Ramos (cell line): ENCODE data around the gene ZBTB14.

Experiments used
- in situ Hi-C: fragments of 300-500 bp; cut with MboI; formaldehyde crosslinking; loops from one replicate; pipeline ENCODE4 v1.14.3; 2022; ENCODE audit warnings: low sequenced_read_pairs; ENCODE audit not compliant: unreplicated experiment

Gene ZBTB14

GRCh38 chr18:5295231-5295920 is at the start of gene ZBTB14:
ZBTB14 (minus strand) TSS chr18:5295726; CDS start chr18:5293246, 2,480 bp downstream.
- in situ Hi-C loops: no loop called here

- in situ Hi-C loops: no loop called here
Measured at GRCh38 chr18:5339202-5339834, 43.8 kb upstream of the ZBTB14 start.

- in situ Hi-C loops: no loop called here
Measured at GRCh38 chr18:5334456-5335075, 39.0 kb upstream of the ZBTB14 start.

GRCh38 chr18:5318061-5318700 is 22.7 kb upstream of the ZBTB14 start:
- in situ Hi-C loops: loop anchor here (25.0 kb wide), 1 partner anchor 106 kb away; no protein-coding TSS in a partner anchor

GRCh38 chr18:5317186-5317585 is 21.7 kb upstream of the ZBTB14 start:
- in situ Hi-C loops: loop anchor here (25.0 kb wide), 1 partner anchor 105 kb away; no protein-coding TSS in a partner anchor

GRCh38 chr18:5315838-5316237 is 20.3 kb upstream of the ZBTB14 start:
- in situ Hi-C loops: loop anchor here (25.0 kb wide), 1 partner anchor 104 kb away; no protein-coding TSS in a partner anchor

GRCh38 chr18:5311301-5311989 is 15.9 kb upstream of the ZBTB14 start:
- in situ Hi-C loops: loop anchor here (25.0 kb wide), 1 partner anchor 99 kb away; no protein-coding TSS in a partner anchor

GRCh38 chr18:5309888-5310470 is 14.5 kb upstream of the ZBTB14 start:
- in situ Hi-C loops: loop anchor here (25.0 kb wide), 1 partner anchor 98 kb away; no protein-coding TSS in a partner anchor

- in situ Hi-C loops: loop anchor here (25.0 kb wide), 1 partner anchor 94 kb away; no protein-coding TSS in a partner anchor
Measured at GRCh38 chr18:5305835-5306234, 10.3 kb upstream of the ZBTB14 start.

- in situ Hi-C loops: loop anchor here (25.0 kb wide), 1 partner anchor 92 kb away; no protein-coding TSS in a partner anchor
Measured at GRCh38 chr18:5304232-5304631, 8.7 kb upstream of the ZBTB14 start.

GRCh38 chr18:5303636-5304035 is 8.1 kb upstream of the ZBTB14 start:
- in situ Hi-C loops: loop anchor here (25.0 kb wide), 1 partner anchor 91 kb away; no protein-coding TSS in a partner anchor

- in situ Hi-C loops: loop anchor here (25.0 kb wide), 1 partner anchor 90 kb away; no protein-coding TSS in a partner anchor
Measured at GRCh38 chr18:5302606-5303005, 7.1 kb upstream of the ZBTB14 start.

GRCh38 chr18:5300476-5301010 is 5.0 kb upstream of the ZBTB14 start:
- in situ Hi-C loops: loop anchor here (25.0 kb wide), 1 partner anchor 88 kb away; no protein-coding TSS in a partner anchor

GRCh38 chr18:5298156-5298852 is 2.8 kb upstream of the ZBTB14 start:
- in situ Hi-C loops: no loop called here

GRCh38 chr18:5297597-5297996 is 2.1 kb upstream of the ZBTB14 start:
- in situ Hi-C loops: no loop called here

- in situ Hi-C loops: no loop called here
Measured at GRCh38 chr18:5296706-5297320, 1.3 kb upstream of the ZBTB14 start.

GRCh38 chr18:5295981-5296705 is 617 bp upstream of the ZBTB14 start:
- in situ Hi-C loops: no loop called here
